HEK293 (cell line): Measurements from ENCODE around the gene KCNK15.

Experiments used
- ATF2 ChIP-seq: fragments of 450-650 bp; formaldehyde crosslinking; IDR thresholded peaks from 2 replicates; pipeline ENCODE4 v1.5.1; 2016; ENCODE audit warnings: missing biosample characterization, missing genetic modification characterization, low read depth
- GFI1B ChIP-seq: fragments of 450-650 bp; formaldehyde crosslinking; IDR thresholded peaks from 2 replicates; pipeline ENCODE4 v1.5.1; 2016; ENCODE audit warnings: missing biosample characterization, missing genetic modification characterization
- GLIS1 ChIP-seq: fragments of 450-650 bp; formaldehyde crosslinking; IDR thresholded peaks from 2 replicates; pipeline ENCODE4 v1.5.1; 2016; ENCODE audit warnings: missing biosample characterization, missing genetic modification characterization
- HOXC10 ChIP-seq: sonication (generic); formaldehyde crosslinking; IDR thresholded peaks from 2 replicates; pipeline ENCODE4 v1.8.1; 2023; ENCODE audit warnings: mild to moderate bottlenecking, missing genetic modification reagents
- KLF16 ChIP-seq: fragments of 450-650 bp; formaldehyde crosslinking; IDR thresholded peaks from 2 replicates; pipeline ENCODE4 v1.5.1; 2017; ENCODE audit warnings: missing biosample characterization, missing genetic modification characterization
- TSHZ1 ChIP-seq: fragments of 450-650 bp; formaldehyde crosslinking; IDR thresholded peaks from 2 replicates; pipeline ENCODE4 v1.5.1; 2016; ENCODE audit warnings: missing biosample characterization, missing genetic modification characterization, borderline replicate concordance
- ZBTB11 ChIP-seq: fragments of 450-650 bp; formaldehyde crosslinking; conservative IDR thresholded peaks from 2 replicates; pipeline ENCODE4 v1.5.1; 2016; ENCODE audit warnings: low read depth, missing biosample characterization, missing genetic modification characterization
- ZBTB20 ChIP-seq: fragments of 450-650 bp; formaldehyde crosslinking; IDR thresholded peaks from 2 replicates; pipeline ENCODE4 v1.5.1; 2016; ENCODE audit warnings: missing biosample characterization, missing genetic modification characterization
- ZBTB8A ChIP-seq: fragments of 450-650 bp; formaldehyde crosslinking; IDR thresholded peaks from 2 replicates; pipeline ENCODE4 v1.5.1; 2016; ENCODE audit warnings: missing biosample characterization, missing genetic modification characterization
- ZNF138 ChIP-seq: fragments of 450-650 bp; formaldehyde crosslinking; IDR thresholded peaks from 2 replicates; pipeline ENCODE4 v1.5.1; 2016; ENCODE audit warnings: missing biosample characterization, missing genetic modification characterization, borderline replicate concordance
- ZNF140 ChIP-seq: fragments of 450-650 bp; formaldehyde crosslinking; IDR thresholded peaks from 2 replicates; pipeline ENCODE4 v1.5.1; 2016; ENCODE audit warnings: missing biosample characterization, missing genetic modification characterization
- ZNF214 ChIP-seq: fragments of 450-650 bp; formaldehyde crosslinking; IDR thresholded peaks from 2 replicates; pipeline ENCODE4 v1.5.1; 2017; ENCODE audit warnings: missing biosample characterization, mild to moderate bottlenecking, missing genetic modification characterization, borderline replicate concordance
- ZNF426 ChIP-seq: fragments of 450-650 bp; formaldehyde crosslinking; IDR thresholded peaks from 2 replicates; pipeline ENCODE4 v1.5.1; 2017; ENCODE audit warnings: missing biosample characterization, missing genetic modification characterization, mild to moderate bottlenecking, inconsistent platforms, moderate library complexity
- ZNF518A ChIP-seq: fragments of 450-650 bp; formaldehyde crosslinking; conservative IDR thresholded peaks from 2 replicates; pipeline ENCODE4 v1.5.1; 2016; ENCODE audit warnings: low read depth, missing biosample characterization, missing genetic modification characterization
- ZNF521 ChIP-seq: fragments of 450-650 bp; formaldehyde crosslinking; IDR thresholded peaks from 2 replicates; pipeline ENCODE4 v1.5.1; 2017; ENCODE audit warnings: missing biosample characterization, mild to moderate bottlenecking, missing genetic modification characterization
- ZNF530 ChIP-seq: fragments of 450-650 bp; formaldehyde crosslinking; IDR thresholded peaks from 2 replicates; pipeline ENCODE4 v1.5.1; 2016; ENCODE audit warnings: low read depth, missing biosample characterization, missing genetic modification characterization
- ZNF555 ChIP-seq: fragments of 450-650 bp; formaldehyde crosslinking; conservative IDR thresholded peaks from 2 replicates; pipeline ENCODE4 v1.5.1; 2017; ENCODE audit warnings: missing biosample characterization, mild to moderate bottlenecking, missing genetic modification characterization, inconsistent platforms
- ZNF558 ChIP-seq: fragments of 450-650 bp; formaldehyde crosslinking; IDR thresholded peaks from 2 replicates; pipeline ENCODE4 v1.5.1; 2016; ENCODE audit warnings: missing biosample characterization, missing genetic modification characterization
- ZNF580 ChIP-seq: fragments of 450-650 bp; formaldehyde crosslinking; IDR thresholded peaks from 2 replicates; pipeline ENCODE4 v1.5.1; 2016; ENCODE audit warnings: missing biosample characterization, missing genetic modification characterization
- ZNF621 ChIP-seq: fragments of 450-650 bp; formaldehyde crosslinking; IDR thresholded peaks from 2 replicates; pipeline ENCODE4 v1.5.1; 2017; ENCODE audit warnings: missing biosample characterization, missing genetic modification characterization
- ZNF623 ChIP-seq: fragments of 450-650 bp; formaldehyde crosslinking; IDR thresholded peaks from 2 replicates; pipeline ENCODE4 v1.5.1; 2016; ENCODE audit warnings: missing biosample characterization, missing genetic modification characterization
- ZNF654 ChIP-seq: fragments of 450-650 bp; formaldehyde crosslinking; IDR thresholded peaks from 2 replicates; pipeline ENCODE4 v1.5.1; 2016; ENCODE audit warnings: low read depth, missing biosample characterization, missing genetic modification characterization
- ZNF785 ChIP-seq: fragments of 450-650 bp; formaldehyde crosslinking; IDR thresholded peaks from 2 replicates; pipeline ENCODE4 v1.5.1; 2016; ENCODE audit warnings: missing biosample characterization, missing genetic modification characterization
- ZNF791 ChIP-seq: fragments of 450-650 bp; formaldehyde crosslinking; IDR thresholded peaks from 2 replicates; pipeline ENCODE4 v1.5.1; 2016; ENCODE audit warnings: missing biosample characterization, missing genetic modification characterization

The KCNK15 gene

GRCh38 chr20:44701858-44702256 lies 43.8 kb upstream of the KCNK15 start (continued):
- TF ChIP-seq ZNF518A (tag by site-specific recombination) (peak; percentile 86), GLIS1 (tag by site-specific recombination) (no peak), ZBTB11 (tag by site-specific recombination) (peak; percentile 61), ZNF138 (tag by site-specific recombination) (peak; percentile 90; the same call in 1 of the 2 replicates), ZBTB20 (tag by site-specific recombination) (no peak), HOXC10 (CRISPR knock-in tag) (no peak), ZNF140 (tag by site-specific recombination) (peak; percentile 48; the same call in 1 of the 2 replicates), ZNF530 (tag by site-specific recombination) (no peak), ZNF654 (tag by site-specific recombination) (peak; percentile 26), ZNF426 (tag by site-specific recombination) (peak; percentile 74), ATF2 (tag by site-specific recombination) (no peak), GFI1B (tag by site-specific recombination) (no peak), TSHZ1 (no peak; the same call in 1 of the 2 replicates), ZNF623 (tag by site-specific recombination) (peak; percentile 70), ZNF785 (tag by site-specific recombination) (no peak), KLF16 (tag by site-specific recombination) (no peak), ZNF621 (tag by site-specific recombination) (no peak), ZBTB8A (peak; percentile 55), ZNF214 (tag by site-specific recombination) (no peak), ZNF521 (no peak), ZNF558 (tag by site-specific recombination) (peak; percentile 61; the same call in 1 of the 2 replicates), ZNF580 (tag by site-specific recombination) (no peak), ZNF555 (tag by site-specific recombination) (peak; percentile 54), ZNF791 (0 out of 2 replicates have a peak, but pooled peaks have one; percentile 57)
- TF ChIP-seq, all 188 proteins: peak for 19
